ENCODE results near the gene UBXN2A.

UBXN2A gene

GRCh38 chr2:23900541-23901322 lies 39.5 kb upstream of the UBXN2A start (continued):
- no peak for TF ChIP-seq ZNF571 (tag by site-specific recombination; IDR thresholded peaks at IDR 0.05)
- no peak for TF ChIP-seq ZSCAN5A (tag by site-specific recombination; IDR thresholded peaks at IDR 0.05)
- TF ChIP-seq SCRT2 (tag by site-specific recombination; IDR thresholded peaks at IDR 0.05) = no peak

DNA sequence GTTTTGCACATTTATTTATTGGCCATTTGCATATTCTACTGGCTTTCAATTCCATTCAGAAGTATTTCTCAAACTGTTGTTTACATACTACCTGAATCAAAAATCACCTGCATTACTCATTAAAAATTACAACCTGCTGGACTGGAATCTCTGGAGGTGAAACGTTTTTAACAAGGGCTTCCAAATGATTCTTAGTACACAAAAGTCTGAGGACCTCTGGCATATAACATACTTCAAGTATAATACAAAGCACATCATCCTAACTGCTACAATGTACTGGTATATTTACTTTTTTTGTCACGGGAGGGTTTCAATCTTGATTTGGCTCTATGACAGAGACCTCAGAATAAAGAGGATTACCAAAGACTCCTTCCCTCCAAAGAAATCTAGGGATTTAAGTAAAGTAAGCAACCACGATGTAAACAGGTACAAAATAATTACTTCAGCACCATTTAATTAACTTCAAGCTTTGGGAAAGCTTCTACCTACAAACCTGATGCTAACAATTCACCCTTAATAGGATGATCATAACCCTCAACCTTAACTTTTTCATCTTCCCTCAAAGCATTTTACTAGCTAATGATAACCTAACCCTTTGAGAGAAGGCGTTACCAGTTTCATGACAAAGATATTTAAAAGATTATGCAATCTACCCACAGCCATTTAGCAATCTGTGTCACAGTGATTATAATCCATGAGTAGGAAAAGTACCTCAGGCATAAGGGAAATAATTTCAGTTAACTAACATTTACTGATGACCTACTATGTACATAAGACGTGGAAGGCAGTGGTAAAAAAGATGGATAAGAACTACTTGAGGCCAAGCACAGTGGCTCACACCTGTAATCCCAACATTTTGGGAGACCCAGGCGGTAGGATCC lies 38.1 kb upstream of the UBXN2A start:
- ChIA-PET POLR2A (no interaction called here), CTCF (no interaction called here)
- Histone ChIP-seq H3K4me3 (ENCODE audit: low read depth, low read length) (no peak overlapping the region), H3K27ac (ENCODE audit: extremely low read depth, low read depth, low read length) (no peak overlapping the region), H3K36me3 (ENCODE audit: control insufficient read depth in 2 of 2, insufficient read depth in 1 of 2, low read length in 2 of 2) (no peaks in the 10 kb centered on the region), H3K9me3 (ENCODE audit: control insufficient read depth, insufficient read depth, low read depth, low read length) (no peaks in the 10 kb centered on the region), H3K4me1 (ENCODE audit: control insufficient read depth, insufficient read depth, low read length) (peaks cover 29% of the 10 kb centered on the region)
- TF ChIP-seq, protein P1, sequence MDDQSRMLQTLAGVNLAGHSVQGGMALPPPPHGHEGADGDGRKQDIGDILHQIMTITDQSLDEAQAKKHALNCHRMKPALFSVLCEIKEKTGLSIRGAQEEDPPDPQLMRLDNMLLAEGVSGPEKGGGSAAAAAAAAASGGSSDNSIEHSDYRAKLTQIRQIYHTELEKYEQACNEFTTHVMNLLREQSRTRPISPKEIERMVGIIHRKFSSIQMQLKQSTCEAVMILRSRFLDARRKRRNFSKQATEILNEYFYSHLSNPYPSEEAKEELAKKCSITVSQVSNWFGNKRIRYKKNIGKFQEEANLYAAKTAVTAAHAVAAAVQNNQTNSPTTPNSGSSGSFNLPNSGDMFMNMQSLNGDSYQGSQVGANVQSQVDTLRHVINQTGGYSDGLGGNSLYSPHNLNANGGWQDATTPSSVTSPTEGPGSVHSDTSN (CRISPR knock-in tag; IDR thresholded peaks at IDR 0.05) = no peak
- 0 out of 2 replicates have a peak, but pooled peaks have one; percentile 21 for TF ChIP-seq ZEB2 (tag by site-specific recombination; IDR thresholded peaks at IDR 0.05)
- no peak for TF ChIP-seq GLIS1 (tag by site-specific recombination; IDR thresholded peaks at IDR 0.05)
- TF ChIP-seq ZNF324 (tag by site-specific recombination; IDR thresholded peaks at IDR 0.05) = no peak
- no peak for TF ChIP-seq ZNF610 (tag by site-specific recombination; IDR thresholded peaks at IDR 0.05; ENCODE audit: borderline replicate concordance)
- no peak for TF ChIP-seq ZNF211 (tag by site-specific recombination; IDR thresholded peaks at IDR 0.05; ENCODE audit: low read depth)
- no peak for TF ChIP-seq ZNF768 (tag by site-specific recombination; IDR thresholded peaks at IDR 0.05)
- TF ChIP-seq ZNF19 (tag by site-specific recombination; IDR thresholded peaks at IDR 0.05; ENCODE audit: low read depth) = no peak
- TF ChIP-seq ZBTB17 (tag by site-specific recombination; IDR thresholded peaks at IDR 0.05) = peak; percentile 59
- TF ChIP-seq ZNF121 (tag by site-specific recombination; IDR thresholded peaks at IDR 0.05) = no peak
- no peak for TF ChIP-seq ZBTB26 (tag by site-specific recombination; optimal IDR thresholded peaks at IDR 0.05)
- no peak for TF ChIP-seq ZNF155 (tag by site-specific recombination; IDR thresholded peaks at IDR 0.05)
- no peak for TF ChIP-seq ZNF140 (tag by site-specific recombination; IDR thresholded peaks at IDR 0.05)
- no peak for TF ChIP-seq ZBTB48 (tag by site-specific recombination; IDR thresholded peaks at IDR 0.05)
- TF ChIP-seq SP7 (tag by site-specific recombination; IDR thresholded peaks at IDR 0.05) = peak; percentile 94
- no peak for TF ChIP-seq ZNF501 (tag by site-specific recombination; IDR thresholded peaks at IDR 0.05)
- TF ChIP-seq ZNF580 (tag by site-specific recombination; IDR thresholded peaks at IDR 0.05) = no peak
- TF ChIP-seq MEIS1 (CRISPR knock-in tag; IDR thresholded peaks at IDR 0.05; ENCODE audit: borderline replicate concordance) = no peak
- TF ChIP-seq ZBTB1 (tag by site-specific recombination; IDR thresholded peaks at IDR 0.05) = no peak
- TF ChIP-seq, protein P2, sequence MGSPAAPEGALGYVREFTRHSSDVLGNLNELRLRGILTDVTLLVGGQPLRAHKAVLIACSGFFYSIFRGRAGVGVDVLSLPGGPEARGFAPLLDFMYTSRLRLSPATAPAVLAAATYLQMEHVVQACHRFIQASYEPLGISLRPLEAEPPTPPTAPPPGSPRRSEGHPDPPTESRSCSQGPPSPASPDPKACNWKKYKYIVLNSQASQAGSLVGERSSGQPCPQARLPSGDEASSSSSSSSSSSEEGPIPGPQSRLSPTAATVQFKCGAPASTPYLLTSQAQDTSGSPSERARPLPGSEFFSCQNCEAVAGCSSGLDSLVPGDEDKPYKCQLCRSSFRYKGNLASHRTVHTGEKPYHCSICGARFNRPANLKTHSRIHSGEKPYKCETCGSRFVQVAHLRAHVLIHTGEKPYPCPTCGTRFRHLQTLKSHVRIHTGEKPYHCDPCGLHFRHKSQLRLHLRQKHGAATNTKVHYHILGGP (tag by site-specific recombination; IDR thresholded peaks at IDR 0.05) = no peak
- no peak for TF ChIP-seq ZNF416 (tag by site-specific recombination; IDR thresholded peaks at IDR 0.05)
- no peak for TF ChIP-seq ZNF175 (tag by site-specific recombination; IDR thresholded peaks at IDR 0.05)
- TF ChIP-seq ZNF792 (tag by site-specific recombination; IDR thresholded peaks at IDR 0.05) = no peak
- TF ChIP-seq, protein P3, sequence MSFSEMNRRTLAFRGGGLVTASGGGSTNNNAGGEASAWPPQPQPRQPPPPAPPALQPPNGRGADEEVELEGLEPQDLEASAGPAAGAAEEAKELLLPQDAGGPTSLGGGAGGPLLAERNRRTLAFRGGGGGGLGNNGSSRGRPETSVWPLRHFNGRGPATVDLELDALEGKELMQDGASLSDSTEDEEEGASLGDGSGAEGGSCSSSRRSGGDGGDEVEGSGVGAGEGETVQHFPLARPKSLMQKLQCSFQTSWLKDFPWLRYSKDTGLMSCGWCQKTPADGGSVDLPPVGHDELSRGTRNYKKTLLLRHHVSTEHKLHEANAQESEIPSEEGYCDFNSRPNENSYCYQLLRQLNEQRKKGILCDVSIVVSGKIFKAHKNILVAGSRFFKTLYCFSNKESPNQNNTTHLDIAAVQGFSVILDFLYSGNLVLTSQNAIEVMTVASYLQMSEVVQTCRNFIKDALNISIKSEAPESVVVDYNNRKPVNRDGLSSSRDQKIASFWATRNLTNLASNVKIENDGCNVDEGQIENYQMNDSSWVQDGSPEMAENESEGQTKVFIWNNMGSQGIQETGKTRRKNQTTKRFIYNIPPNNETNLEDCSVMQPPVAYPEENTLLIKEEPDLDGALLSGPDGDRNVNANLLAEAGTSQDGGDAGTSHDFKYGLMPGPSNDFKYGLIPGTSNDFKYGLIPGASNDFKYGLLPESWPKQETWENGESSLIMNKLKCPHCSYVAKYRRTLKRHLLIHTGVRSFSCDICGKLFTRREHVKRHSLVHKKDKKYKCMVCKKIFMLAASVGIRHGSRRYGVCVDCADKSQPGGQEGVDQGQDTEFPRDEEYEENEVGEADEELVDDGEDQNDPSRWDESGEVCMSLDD (tag by site-specific recombination; IDR thresholded peaks at IDR 0.05) = no peak
- TF ChIP-seq ZNF394 (tag by site-specific recombination; IDR thresholded peaks at IDR 0.05; ENCODE audit: borderline replicate concordance) = no peak

Data from HEK293 (cell line).